Measurements from ENCODE around the gene RPA1. TPM values are rescaled to one million over a fixed set of nuclear protein-coding genes. Genes with fewer than 3 reads are reported as not detected.

Gene RPA1
- polyA plus RNA-seq, 3 donors: 18.5 to 27.4 (median 23.8) TPM

DNA sequence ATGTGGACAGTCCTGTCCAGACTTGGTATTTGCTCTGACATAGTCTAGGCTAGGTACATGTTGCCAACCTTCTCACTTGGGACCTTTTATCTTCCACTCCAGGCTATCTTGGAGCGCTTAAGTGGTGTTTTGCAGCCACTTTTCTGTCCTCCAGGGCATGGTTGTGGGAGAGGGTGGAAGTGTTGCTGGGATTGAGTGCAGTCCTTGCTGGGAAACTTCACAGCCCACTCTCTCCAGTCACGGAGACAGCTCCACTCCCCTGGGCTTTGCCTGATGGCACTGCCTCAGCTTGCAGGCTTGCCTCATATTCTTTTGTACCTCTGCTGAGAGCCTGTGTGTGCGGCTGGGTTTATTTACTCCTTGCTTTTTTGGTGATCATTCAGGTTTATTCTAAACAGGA is 17.4 kb downstream of the RPA1 start:
- H3K27ac Mint-ChIP-seq: peak overlapping the region in 2 of 7 donors; percentile 6 to 21
- H3K36me3 ChIP-seq (replicated peaks in 1 of 2; ENCODE audit: control insufficient read depth in 1 of 2, insufficient read depth in 2 of 2, low read length in 2 of 2): peaks cover 55 to 74% of the 10 kb centered on the region in 2 donors

GRCh38 chr17:1852327-1852726 is 22.5 kb downstream of the RPA1 start:
- no peaks in the 10 kb centered on the region for H4K20me1 ChIP-seq (ENCODE audit: insufficient read depth, low read length)
- no peak overlapping the region for H3K9ac ChIP-seq (ENCODE audit: insufficient read depth, low read length, poor library complexity, severe bottlenecking)
- Mint-ChIP-seq H3K4me1 (no peaks in the 10 kb centered on the region), H3K4me3 (no peak overlapping the region), H3K27ac (peak overlapping the region in 2 of 7 donors; percentile 17 to 53), H3K9me3 (no peaks in the 10 kb centered on the region), H3K27me3 (ENCODE audit: low read depth in 3 of 3) (no peaks in the 10 kb centered on the region), H3K36me3 (peaks cover 55 to 79% of the 10 kb centered on the region in 2 donors)
- H3K4me2 ChIP-seq (replicated peaks; ENCODE audit: extremely low read depth, low read length, poor library complexity, severe bottlenecking): no peak overlapping the region
- H3K4me1 ChIP-seq (ENCODE audit: control insufficient read depth in 1 of 2, insufficient read depth in 2 of 2, low read length in 2 of 2): no peaks in the 10 kb centered on the region
- no peak overlapping the region for H2AFZ ChIP-seq (ENCODE audit: insufficient read depth, low read depth, low read length, poor library complexity, severe bottlenecking)
- H3K4me3 ChIP-seq (replicated peaks in 1 of 3; ENCODE audit: low read depth in 2 of 3, low read length in 3 of 3): no peak overlapping the region
- TF ChIP-seq, protein P1, sequence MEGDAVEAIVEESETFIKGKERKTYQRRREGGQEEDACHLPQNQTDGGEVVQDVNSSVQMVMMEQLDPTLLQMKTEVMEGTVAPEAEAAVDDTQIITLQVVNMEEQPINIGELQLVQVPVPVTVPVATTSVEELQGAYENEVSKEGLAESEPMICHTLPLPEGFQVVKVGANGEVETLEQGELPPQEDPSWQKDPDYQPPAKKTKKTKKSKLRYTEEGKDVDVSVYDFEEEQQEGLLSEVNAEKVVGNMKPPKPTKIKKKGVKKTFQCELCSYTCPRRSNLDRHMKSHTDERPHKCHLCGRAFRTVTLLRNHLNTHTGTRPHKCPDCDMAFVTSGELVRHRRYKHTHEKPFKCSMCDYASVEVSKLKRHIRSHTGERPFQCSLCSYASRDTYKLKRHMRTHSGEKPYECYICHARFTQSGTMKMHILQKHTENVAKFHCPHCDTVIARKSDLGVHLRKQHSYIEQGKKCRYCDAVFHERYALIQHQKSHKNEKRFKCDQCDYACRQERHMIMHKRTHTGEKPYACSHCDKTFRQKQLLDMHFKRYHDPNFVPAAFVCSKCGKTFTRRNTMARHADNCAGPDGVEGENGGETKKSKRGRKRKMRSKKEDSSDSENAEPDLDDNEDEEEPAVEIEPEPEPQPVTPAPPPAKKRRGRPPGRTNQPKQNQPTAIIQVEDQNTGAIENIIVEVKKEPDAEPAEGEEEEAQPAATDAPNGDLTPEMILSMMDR (IDR thresholded peaks at IDR 0.05): no peak
- intact Hi-C loops (cut with micrococcal nuclease): no loop called here
- no peak overlapping the region for H3K27ac ChIP-seq (ENCODE audit: low read depth in 1 of 2, low read length in 2 of 2)
- no peaks in the 10 kb centered on the region for H3K79me2 ChIP-seq (ENCODE audit: insufficient read depth, low read length)
- DNase-seq: no peak
- peaks cover 37 to 66% of the 10 kb centered on the region in 2 donors for H3K36me3 ChIP-seq (replicated peaks in 1 of 2; ENCODE audit: control insufficient read depth in 1 of 2, insufficient read depth in 2 of 2, low read length in 2 of 2)
- no peaks in the 10 kb centered on the region for H3K9me3 ChIP-seq (replicated peaks in 1 of 2; ENCODE audit: control insufficient read depth in 1 of 2, insufficient read depth in 1 of 2, low read length in 2 of 2)
- WGBS (ENCODE audit: insufficient coverage): 90% methylated on average over 4 of the region's 6 CpGs
- H3K27me3 ChIP-seq (ENCODE audit: control insufficient read depth in 2 of 2, insufficient read depth in 2 of 2, low read length in 2 of 2): no peaks in the 10 kb centered on the region

More for the DNA sequence above, 17.4 kb downstream of the RPA1 start:
- Histone ChIP-seq H2AFZ (ENCODE audit: insufficient read depth, low read depth, low read length, poor library complexity, severe bottlenecking) (no peak overlapping the region), H3K4me3 (replicated peaks in 1 of 3; ENCODE audit: low read depth in 2 of 3, low read length in 3 of 3) (no peak overlapping the region), H3K4me2 (replicated peaks; ENCODE audit: extremely low read depth, low read length, poor library complexity, severe bottlenecking) (no peak overlapping the region), H3K79me2 (ENCODE audit: insufficient read depth, low read length) (peaks cover 3% of the 10 kb centered on the region), H4K20me1 (ENCODE audit: insufficient read depth, low read length) (no peaks in the 10 kb centered on the region), H3K27me3 (ENCODE audit: control insufficient read depth in 2 of 2, insufficient read depth in 2 of 2, low read length in 2 of 2) (no peaks in the 10 kb centered on the region), H3K27ac (ENCODE audit: low read depth in 1 of 2, low read length in 2 of 2) (no peak overlapping the region), H3K4me1 (ENCODE audit: control insufficient read depth in 1 of 2, insufficient read depth in 2 of 2, low read length in 2 of 2) (no peaks in the 10 kb centered on the region), H3K9me3 (replicated peaks in 1 of 2; ENCODE audit: control insufficient read depth in 1 of 2, insufficient read depth in 1 of 2, low read length in 2 of 2) (no peaks in the 10 kb centered on the region), H3K9ac (ENCODE audit: insufficient read depth, low read length, poor library complexity, severe bottlenecking) (no peak overlapping the region)
- no peaks in the 10 kb centered on the region for H3K4me1 Mint-ChIP-seq
- peaks cover 69 to 89% of the 10 kb centered on the region in 2 donors for H3K36me3 Mint-ChIP-seq
- TF ChIP-seq, protein P1 (IDR thresholded peaks at IDR 0.05): no peak
- H3K4me3 Mint-ChIP-seq: no peak overlapping the region
- H3K27me3 Mint-ChIP-seq (ENCODE audit: low read depth in 3 of 3): no peaks in the 10 kb centered on the region
- WGBS (ENCODE audit: insufficient coverage): no CpG with 5 or more reads among the region's 3 CpGs
- no peaks in the 10 kb centered on the region for H3K9me3 Mint-ChIP-seq
- DNase-seq: no peak
- intact Hi-C loops (cut with micrococcal nuclease): no loop called here

All from CD14-positive monocyte (primary cell).